ENCODE results near the gene AMER2. TPM values are rescaled to one million over a fixed set of nuclear protein-coding genes. Genes with fewer than 3 reads are reported as not detected.

AMER2 gene, protein sequence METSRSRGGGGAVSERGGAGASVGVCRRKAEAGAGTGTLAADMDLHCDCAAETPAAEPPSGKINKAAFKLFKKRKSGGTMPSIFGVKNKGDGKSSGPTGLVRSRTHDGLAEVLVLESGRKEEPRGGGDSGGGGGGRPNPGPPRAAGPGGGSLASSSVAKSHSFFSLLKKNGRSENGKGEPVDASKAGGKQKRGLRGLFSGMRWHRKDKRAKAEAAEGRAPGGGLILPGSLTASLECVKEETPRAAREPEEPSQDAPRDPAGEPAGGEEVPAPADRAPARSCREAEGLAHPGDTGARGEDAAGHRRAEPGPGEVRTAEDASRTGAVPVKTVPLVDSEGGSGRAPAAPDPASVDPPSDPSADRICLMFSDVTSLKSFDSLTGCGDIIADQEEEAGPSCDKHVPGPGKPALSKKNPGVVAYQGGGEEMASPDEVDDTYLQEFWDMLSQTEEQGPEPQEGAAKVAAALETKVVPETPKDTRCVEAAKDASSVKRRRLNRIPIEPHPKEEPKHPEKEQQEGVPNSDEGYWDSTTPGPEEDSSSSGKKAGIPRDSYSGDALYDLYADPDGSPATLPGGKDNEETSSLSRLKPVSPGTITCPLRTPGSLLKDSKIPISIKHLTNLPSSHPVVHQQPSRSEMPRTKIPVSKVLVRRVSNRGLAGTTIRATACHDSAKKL
- not detected in 2 replicates for total RNA-seq (2014; rRNA removed; shearing (Covaris generic))
- not detected in 2 replicates for total RNA-seq (2022)
- not detected for Bru-seq, nascent RNA
- not detected for BruChase-seq, experiment 1, labeled RNA remaining after a 6-hour chase
- not detected for BruChase-seq, experiment 2, labeled RNA remaining after a 2-hour chase
- long read RNA-seq, result 0 reads

DNA sequence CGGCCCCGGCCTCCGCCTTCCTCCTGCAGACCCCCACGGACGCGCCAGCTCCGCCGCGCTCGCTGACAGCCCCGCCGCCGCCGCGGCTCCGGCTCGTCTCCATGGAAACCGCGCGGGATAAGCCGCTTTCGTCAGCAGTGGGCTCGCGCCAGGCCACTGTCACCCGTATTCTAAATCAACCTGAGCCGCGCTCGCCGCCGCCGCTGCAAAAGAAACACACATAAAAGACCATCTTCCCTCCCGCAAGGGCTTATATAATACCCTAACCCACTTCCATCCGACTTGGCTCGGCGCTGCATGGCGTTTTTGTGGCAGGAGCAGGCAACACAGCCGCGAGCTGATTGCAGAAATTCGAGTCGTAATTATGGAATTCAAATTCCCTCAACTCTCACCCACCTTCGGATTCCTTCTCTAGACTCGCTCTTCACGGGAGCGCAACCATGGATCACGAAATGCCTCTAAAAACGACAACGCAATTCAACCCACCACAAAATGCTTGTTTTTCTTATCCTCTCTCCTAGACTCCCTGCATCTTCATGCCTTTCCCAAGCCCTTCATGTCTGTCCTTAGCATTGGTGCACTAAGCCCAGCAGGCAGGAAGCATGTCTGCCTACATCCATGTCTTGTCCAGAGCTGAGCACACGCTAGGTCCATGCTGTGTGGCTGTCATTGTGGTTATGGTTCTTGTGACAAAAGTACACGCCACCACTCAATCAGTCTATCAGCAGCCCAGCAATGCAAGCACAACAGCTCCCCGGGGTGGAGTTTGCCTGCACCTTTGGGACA is at the start of gene AMER2:
TSS of gene AMER2 (minus strand) at position 772 of the 786 bp plus-strand sequence. CDS start at position 103, 669 bp downstream.
- H3K4me3 ChIP-seq (ENCODE audit: low read depth, low read length, poor library complexity, severe bottlenecking), result no peak within 1 kb of the TSS
- H3K79me2 ChIP-seq (ENCODE audit: insufficient read depth, low read depth, low read length), result no peaks in the 10 kb centered on the region
- H3K4me1 ChIP-seq (ENCODE audit: insufficient read depth, low read length, poor library complexity, severe bottlenecking), result no peaks in the 10 kb centered on the region
- no peaks in the 10 kb centered on the region for H4K20me1 ChIP-seq (ENCODE audit: insufficient read depth, low read length)
- no peaks in the 10 kb centered on the region for H3K9me3 ChIP-seq (ENCODE audit: low read length)
- POLR2A ChIA-PET, result interaction anchor here (1.4 kb wide), 1 partner anchor 11 kb away, joined by 4 read pairs; no protein-coding TSS in a partner anchor
- CTCF ChIA-PET (ENCODE audit: unreplicated experiment), result no interaction called here
- intact Hi-C loops (cut with micrococcal nuclease; ENCODE audit: unreplicated experiment), result no loop called here
- H3K4me2 ChIP-seq (ENCODE audit: low read length), result no peak within 1 kb of the TSS
- H2AFZ ChIP-seq (ENCODE audit: low read length), result no peak within 1 kb of the TSS
- H3K27ac ChIP-seq (ENCODE audit: low read depth, low read length, poor library complexity, severe bottlenecking), result no peak within 1 kb of the TSS
- no TSS peak for BruUV-seq (replicated peaks)
- H3K36me3 ChIP-seq (ENCODE audit: insufficient read depth, low read length), result no peaks in the 10 kb centered on the region
- DNase-seq (ENCODE audit: low spot score), result no peak
- no peak for TF ChIP-seq EZH2phosphoT487 (IDR thresholded peaks at IDR 0.05; ENCODE audit: borderline replicate concordance, low read depth, low read length)
- TF ChIP-seq, protein P1, sequence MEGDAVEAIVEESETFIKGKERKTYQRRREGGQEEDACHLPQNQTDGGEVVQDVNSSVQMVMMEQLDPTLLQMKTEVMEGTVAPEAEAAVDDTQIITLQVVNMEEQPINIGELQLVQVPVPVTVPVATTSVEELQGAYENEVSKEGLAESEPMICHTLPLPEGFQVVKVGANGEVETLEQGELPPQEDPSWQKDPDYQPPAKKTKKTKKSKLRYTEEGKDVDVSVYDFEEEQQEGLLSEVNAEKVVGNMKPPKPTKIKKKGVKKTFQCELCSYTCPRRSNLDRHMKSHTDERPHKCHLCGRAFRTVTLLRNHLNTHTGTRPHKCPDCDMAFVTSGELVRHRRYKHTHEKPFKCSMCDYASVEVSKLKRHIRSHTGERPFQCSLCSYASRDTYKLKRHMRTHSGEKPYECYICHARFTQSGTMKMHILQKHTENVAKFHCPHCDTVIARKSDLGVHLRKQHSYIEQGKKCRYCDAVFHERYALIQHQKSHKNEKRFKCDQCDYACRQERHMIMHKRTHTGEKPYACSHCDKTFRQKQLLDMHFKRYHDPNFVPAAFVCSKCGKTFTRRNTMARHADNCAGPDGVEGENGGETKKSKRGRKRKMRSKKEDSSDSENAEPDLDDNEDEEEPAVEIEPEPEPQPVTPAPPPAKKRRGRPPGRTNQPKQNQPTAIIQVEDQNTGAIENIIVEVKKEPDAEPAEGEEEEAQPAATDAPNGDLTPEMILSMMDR (conservative IDR thresholded peaks at IDR 0.05; ENCODE audit: low read length), result no peak
- H3K9me2 ChIP-seq (ENCODE audit: insufficient read depth, low read length), result no peaks in the 10 kb centered on the region

DNA sequence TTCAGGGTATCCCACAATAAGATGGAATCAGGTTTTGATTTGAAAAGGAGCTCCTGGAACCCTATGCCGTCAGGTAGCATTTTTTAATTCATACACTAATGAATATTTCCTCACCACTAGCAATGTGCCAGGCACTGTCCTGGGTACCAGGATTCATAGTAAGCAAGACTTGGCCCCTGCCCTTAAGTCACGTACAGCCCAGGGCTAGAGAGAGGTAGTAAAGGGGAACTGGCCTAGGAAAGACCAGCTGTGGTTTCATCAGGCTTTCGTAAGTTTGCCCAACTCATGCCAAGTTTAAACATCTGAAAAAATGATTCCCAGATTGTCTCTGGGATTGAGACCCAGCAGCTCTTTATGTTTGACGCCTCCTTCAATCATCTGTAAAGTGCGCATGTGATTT is 45.9 kb upstream of the AMER2 start:
- Histone ChIP-seq H3K4me3 (ENCODE audit: low read depth, low read length, poor library complexity, severe bottlenecking) (no peak overlapping the region), H2AFZ (ENCODE audit: low read length) (no peak overlapping the region), H4K20me1 (ENCODE audit: insufficient read depth, low read length) (no peaks in the 10 kb centered on the region), H3K9me3 (ENCODE audit: low read length) (no peaks in the 10 kb centered on the region), H3K9me2 (ENCODE audit: insufficient read depth, low read length) (no peaks in the 10 kb centered on the region), H3K79me2 (ENCODE audit: insufficient read depth, low read depth, low read length) (no peaks in the 10 kb centered on the region), H3K4me1 (ENCODE audit: insufficient read depth, low read length, poor library complexity, severe bottlenecking) (no peaks in the 10 kb centered on the region), H3K4me2 (ENCODE audit: low read length) (no peak overlapping the region), H3K27ac (ENCODE audit: low read depth, low read length, poor library complexity, severe bottlenecking) (no peak overlapping the region), H3K36me3 (ENCODE audit: insufficient read depth, low read length) (no peaks in the 10 kb centered on the region)
- TF ChIP-seq, protein P1 (conservative IDR thresholded peaks at IDR 0.05; ENCODE audit: low read length), result no peak
- no peak for TF ChIP-seq EZH2phosphoT487 (IDR thresholded peaks at IDR 0.05; ENCODE audit: borderline replicate concordance, low read depth, low read length)
- no peak for DNase-seq (ENCODE audit: low spot score)
- POLR2A ChIA-PET, result no interaction called here
- CTCF ChIA-PET (ENCODE audit: unreplicated experiment), result no interaction called here
- BruUV-seq (replicated peaks), result no TSS peak
- intact Hi-C loops (cut with micrococcal nuclease; ENCODE audit: unreplicated experiment), result no loop called here
